Thymus (tissue), 11 donors: ENCODE measurements around the gene FERMT3. TPM values are rescaled to one million over a fixed set of nuclear protein-coding genes. Genes with fewer than 3 reads are reported as not detected.

Experiments used
- DNase-seq, 9 donors: peaks; one replicate each; pipeline ENCODE4 v3.0.0-alpha.2; 2013; ENCODE audit warnings: low spot score in 9 of 9, low read depth in 6 of 9, missing footprints in 1 of 9
- H3K27ac ChIP-seq, 2 donors: one replicate each; pipeline ENCODE4 v1.5.1; 2013; ENCODE audit warnings: control low read depth in 1 of 2, low read depth in 1 of 2, low read length in 1 of 2, mild to moderate bottlenecking in 1 of 2, moderate library complexity in 1 of 2
- H3K27me3 ChIP-seq, 2 donors: one replicate each; pipeline ENCODE4 v1.5.1; 2013; ENCODE audit warnings: low read length in 1 of 2; ENCODE audit not compliant: control insufficient read depth in 2 of 2, insufficient read depth in 1 of 2
- H3K36me3 ChIP-seq, 2 donors: one replicate each; pipeline ENCODE4 v1.5.1; 2013; ENCODE audit warnings: low read length in 1 of 2, mild to moderate bottlenecking in 1 of 2, moderate library complexity in 1 of 2; ENCODE audit not compliant: control insufficient read depth in 2 of 2, insufficient read depth in 2 of 2
- H3K4me1 ChIP-seq, 2 donors: one replicate each; pipeline ENCODE4 v1.5.1; 2013; ENCODE audit warnings: low read length in 2 of 2; ENCODE audit not compliant: control insufficient read depth in 2 of 2, insufficient read depth in 2 of 2
- H3K4me3 ChIP-seq, 2 donors: one replicate each; pipeline ENCODE4 v1.5.1; 2013; ENCODE audit warnings: low read length in 2 of 2, control low read depth in 1 of 2, mild to moderate bottlenecking in 1 of 2
- H3K9me3 ChIP-seq, 2 donors: one replicate each; pipeline ENCODE4 v1.5.1; 2013; ENCODE audit warnings: low read length in 1 of 2, mild to moderate bottlenecking in 1 of 2; ENCODE audit not compliant: control insufficient read depth in 2 of 2, insufficient read depth in 1 of 2
- WGBS: extraction: QIAGEN DNeasy Blood & Tissue Kit; methylation state at CpG from one replicate; pipeline ENCODE4 v1.1.7; 2013; 5-methylcytosine and 5-hydroxymethylcytosine counted together
- polyA plus RNA-seq: library from polyadenylated mRNA; stranded (reverse); fragments of 200-250 nt; gene quantifications from one replicate; pipeline ENCODE4 v1.2.3, GENCODE V29; 2013
- total RNA-seq: library from RNA; stranded (reverse); fragments of 120-200 nt; gene quantifications from one replicate; pipeline ENCODE4 v1.2.4, GENCODE V29; 2013
- donor health status: healthy.

Gene FERMT3
- total and polyA plus RNA-seq, 2 donors: 74.5 to 91.0 TPM

- Histone ChIP-seq H3K36me3 (peaks cover 0 to 3% of the 10 kb centered on the region in 2 donors), H3K27me3 (peaks cover 0 to 16% of the 10 kb centered on the region in 2 donors), H3K27ac (peak within 1 kb of the TSS; percentile 77 to 94), H3K4me1 (peaks cover 32 to 70% of the 10 kb centered on the region in 2 donors), H3K4me3 (peak within 1 kb of the TSS; percentile 64 to 75), H3K9me3 (peaks cover 0 to 11% of the 10 kb centered on the region in 2 donors)
- peak in 6 of 9 donors; percentile 82 to 95 (median 85) for DNase-seq
- WGBS: under 1% methylated on average over 62 of the region's 62 CpGs
Observed at GRCh38 chr11:64230171-64230984, 23.9 kb downstream of the FERMT3 start, which contains the start of gene DNAJC4. DNAJC4 (plus strand) TSS chr11:64230548; CDS start chr11:64230855, 307 bp downstream.

GRCh38 chr11:64230985-64231365, 24.5 kb downstream of the FERMT3 start:
- peaks cover 0 to 11% of the 10 kb centered on the region in 2 donors for H3K9me3 ChIP-seq
- H3K4me1 ChIP-seq: peaks cover 32 to 71% of the 10 kb centered on the region in 2 donors
- WGBS: 4% methylated on average over 8 of the region's 8 CpGs
- peak overlapping the region; percentile 77 to 94 for H3K27ac ChIP-seq
- DNase-seq: peak in 1 of 9 donors; percentile 47
- peaks cover 0 to 16% of the 10 kb centered on the region in 2 donors for H3K27me3 ChIP-seq
- peak overlapping the region; percentile 64 to 75 for H3K4me3 ChIP-seq
- H3K36me3 ChIP-seq: peaks cover 2 to 3% of the 10 kb centered on the region in 2 donors

GRCh38 chr11:64231546-64231945, 25.0 kb downstream of the FERMT3 start:
- peaks cover 3% of the 10 kb centered on the region in 2 donors for H3K36me3 ChIP-seq
- peaks cover 0 to 16% of the 10 kb centered on the region in 2 donors for H3K27me3 ChIP-seq
- 93% methylated on average over 7 of the region's 7 CpGs for WGBS
- H3K27ac ChIP-seq: no peak overlapping the region
- H3K4me3 ChIP-seq: no peak overlapping the region
- peaks cover 32 to 67% of the 10 kb centered on the region in 2 donors for H3K4me1 ChIP-seq
- peaks cover 0 to 6% of the 10 kb centered on the region in 2 donors for H3K9me3 ChIP-seq
- no peak for DNase-seq

GRCh38 chr11:64232182-64232966, 25.9 kb downstream of the FERMT3 start:
- peaks cover 25 to 64% of the 10 kb centered on the region in 2 donors for H3K4me1 ChIP-seq
- H3K27ac ChIP-seq: no peak overlapping the region
- peaks cover 0 to 6% of the 10 kb centered on the region in 2 donors for H3K9me3 ChIP-seq
- peaks cover 4 to 6% of the 10 kb centered on the region in 2 donors for H3K36me3 ChIP-seq
- no peak overlapping the region for H3K4me3 ChIP-seq
- DNase-seq: no peak
- H3K27me3 ChIP-seq: peaks cover 0 to 16% of the 10 kb centered on the region in 2 donors
- 97% methylated on average over 15 of the region's 15 CpGs for WGBS

- Histone ChIP-seq H3K4me1 (peaks cover 23 to 66% of the 10 kb centered on the region in 2 donors), H3K27ac (no peak overlapping the region), H3K36me3 (peaks cover 6 to 12% of the 10 kb centered on the region in 2 donors), H3K27me3 (peaks cover 0 to 16% of the 10 kb centered on the region in 2 donors), H3K9me3 (peaks cover 0 to 6% of the 10 kb centered on the region in 2 donors), H3K4me3 (no peak overlapping the region)
- WGBS: 97% methylated on average over 8 of the region's 8 CpGs
- no peak for DNase-seq
Observed at GRCh38 chr11:64232967-64233315, 26.4 kb downstream of the FERMT3 start.

GRCh38 chr11:64233913-64234586, 27.5 kb downstream of the FERMT3 start, which contains the start of gene VEGFB:
VEGFB (plus strand) TSS chr11:64234584; CDS start chr11:64234834, 250 bp downstream.
- H3K36me3 ChIP-seq: peaks cover 6 to 20% of the 10 kb centered on the region in 2 donors
- H3K27ac ChIP-seq: peak within 1 kb of the TSS in 1 of 2 donors; percentile 54
- H3K4me1 ChIP-seq: peaks cover 22 to 76% of the 10 kb centered on the region in 2 donors
- WGBS: 15% methylated on average over 52 of the region's 62 CpGs
- H3K4me3 ChIP-seq: peak within 1 kb of the TSS; percentile 46 to 72
- H3K9me3 ChIP-seq: peaks cover 0 to 6% of the 10 kb centered on the region in 2 donors
- DNase-seq: peak in 1 of 9 donors; percentile 62
- H3K27me3 ChIP-seq: peaks cover 0 to 16% of the 10 kb centered on the region in 2 donors

- Histone ChIP-seq H3K9me3 (peaks cover 0 to 6% of the 10 kb centered on the region in 2 donors), H3K27ac (peak overlapping the region in 1 of 2 donors; percentile 54), H3K4me3 (peak overlapping the region; percentile 46 to 72), H3K27me3 (peaks cover 0 to 16% of the 10 kb centered on the region in 2 donors), H3K36me3 (peaks cover 6 to 19% of the 10 kb centered on the region in 2 donors), H3K4me1 (peaks cover 14 to 75% of the 10 kb centered on the region in 2 donors)
- DNase-seq: peak in 1 of 9 donors; percentile 69
- WGBS: 2% methylated on average over 80 of the region's 80 CpGs
Observed at GRCh38 chr11:64234647-64235379, 28.3 kb downstream of the FERMT3 start.
